ENCODE measurements around the gene KIFC3.
"Not testable (repeated sequence)": the region's sequence is repeated elsewhere in the genome, so short reads cannot be mapped to it uniquely, and the experiment has no call there.

Gene KIFC3

GRCh38 chr16:57714047-57714446, 88.2 kb downstream of the KIFC3 start:
- DNase-seq (ENCODE audit: low spot score): no peak
- no peak overlapping the region for H3K27ac ChIP-seq
- no peak for TF ChIP-seq CTCF (conservative IDR thresholded peaks at IDR 0.05; ENCODE audit: low read depth)
- POLR2A ChIA-PET (ENCODE audit: low non-redundant PET): no interaction called here
- CTCF ChIA-PET: interaction anchor here (0.6 kb wide), 1 partner anchor 29 kb away, joined by 5 read pairs; no protein-coding TSS in a partner anchor

- TF ChIP-seq CTCF (conservative IDR thresholded peaks at IDR 0.05; ENCODE audit: low read depth): no peak
- DNase-seq (ENCODE audit: low spot score): no peak
- H3K27ac ChIP-seq: no peak overlapping the region
- ChIA-PET POLR2A (ENCODE audit: low non-redundant PET) (no interaction called here), CTCF (interaction anchor here (0.5 to 0.6 kb wide), 2 partner anchors 29 to 63 kb away, joined by 3 to 5 read pairs; no protein-coding TSS in a partner anchor)
Measured at GRCh38 chr16:57713596-57713995, 88.7 kb downstream of the KIFC3 start.

GRCh38 chr16:57712569-57712968, 89.7 kb downstream of the KIFC3 start:
- DNase-seq (ENCODE audit: low spot score); H3K27ac ChIP-seq; POLR2A ChIA-PET (ENCODE audit: low non-redundant PET): not testable (repeated sequence)
- CTCF ChIA-PET: interaction anchor here (0.7 kb wide), 1 partner anchor 210 kb away, joined by 5 read pairs; no protein-coding TSS in a partner anchor

- ChIA-PET POLR2A (ENCODE audit: low non-redundant PET) (no interaction called here), CTCF (interaction anchor here (0.6 kb wide), 1 partner anchor 70 kb away, joined by 3 read pairs; no protein-coding TSS in a partner anchor)
- TF ChIP-seq CTCF (conservative IDR thresholded peaks at IDR 0.05; ENCODE audit: low read depth): no peak
- H3K27ac ChIP-seq: no peak overlapping the region
- DNase-seq (ENCODE audit: low spot score): no peak
Measured at GRCh38 chr16:57711993-57712392, 90.3 kb downstream of the KIFC3 start.

GRCh38 chr16:57711346-57711745, 90.9 kb downstream of the KIFC3 start:
- CTCF ChIA-PET: interaction anchor here (0.6 kb wide), 1 partner anchor 71 kb away, joined by 3 read pairs; no protein-coding TSS in a partner anchor
- TF ChIP-seq CTCF (conservative IDR thresholded peaks at IDR 0.05; ENCODE audit: low read depth): no peak
- no peak overlapping the region for H3K27ac ChIP-seq
- POLR2A ChIA-PET (ENCODE audit: low non-redundant PET): no interaction called here
- DNase-seq (ENCODE audit: low spot score): no peak

- no peak for DNase-seq (ENCODE audit: low spot score)
- no peak overlapping the region for H3K27ac ChIP-seq
- TF ChIP-seq CTCF (conservative IDR thresholded peaks at IDR 0.05; ENCODE audit: low read depth): no peak
- ChIA-PET POLR2A (ENCODE audit: low non-redundant PET) (no interaction called here), CTCF (interaction anchor here (1.2 kb wide), 1 partner anchor 84 kb away, joined by 5 read pairs; no protein-coding TSS in a partner anchor)
Measured at GRCh38 chr16:57709663-57710062, 92.6 kb downstream of the KIFC3 start.
